ENCODE data around the gene CAMK2N2.

Gene CAMK2N2

GRCh38 chr3:184211297-184211696, 50.1 kb downstream of the CAMK2N2 start:
- DNase-seq, result no peak
